ENCODE data around the gene SLC1A3.

SLC1A3 gene

GRCh38 chr5:36662291-36662851 is 56.0 kb downstream of the SLC1A3 start:
- Histone ChIP-seq H3K9ac (no peak overlapping the region), H3K4me2 (no peak overlapping the region), H3K27ac (no peak overlapping the region), H4K20me1 (no peaks in the 10 kb centered on the region), H3K4me1 (peaks cover 10% of the 10 kb centered on the region), H3K36me3 (no peaks in the 10 kb centered on the region), H3K4me3 (no peak overlapping the region), H3K27me3 (no peaks in the 10 kb centered on the region), H3K9me3 (no peaks in the 10 kb centered on the region)
- TF ChIP-seq Cebpa-rat (IDR thresholded peaks at IDR 0.05) = no peak

- Histone ChIP-seq H3K9ac (no peak overlapping the region), H3K36me3 (no peaks in the 10 kb centered on the region), H3K9me3 (no peaks in the 10 kb centered on the region), H3K4me3 (no peak overlapping the region), H3K4me2 (no peak overlapping the region), H3K27ac (no peak overlapping the region), H4K20me1 (no peaks in the 10 kb centered on the region), H3K27me3 (no peaks in the 10 kb centered on the region), H3K4me1 (no peaks in the 10 kb centered on the region)
- no peak for TF ChIP-seq Cebpa-rat (IDR thresholded peaks at IDR 0.05)
Observed at GRCh38 chr5:36664766-36665165, 58.4 kb downstream of the SLC1A3 start.

GRCh38 chr5:36665628-36666027 is 59.2 kb downstream of the SLC1A3 start:
- Histone ChIP-seq H3K4me1 (no peaks in the 10 kb centered on the region), H3K4me3 (no peak overlapping the region), H3K9ac (no peak overlapping the region), H3K27me3 (no peaks in the 10 kb centered on the region), H3K9me3 (no peaks in the 10 kb centered on the region), H3K36me3 (no peaks in the 10 kb centered on the region), H4K20me1 (no peaks in the 10 kb centered on the region), H3K4me2 (no peak overlapping the region), H3K27ac (no peak overlapping the region)
- no peak for TF ChIP-seq Cebpa-rat (IDR thresholded peaks at IDR 0.05)

GRCh38 chr5:36666274-36666673 is 59.9 kb downstream of the SLC1A3 start:
- no peak for TF ChIP-seq Cebpa-rat (IDR thresholded peaks at IDR 0.05)

GRCh38 chr5:36666986-36667385 is 60.6 kb downstream of the SLC1A3 start:
- H3K9me3 ChIP-seq = no peaks in the 10 kb centered on the region
- H3K4me3 ChIP-seq = no peak overlapping the region
- H3K4me1 ChIP-seq = no peaks in the 10 kb centered on the region
- H3K9ac ChIP-seq = no peak overlapping the region
- no peaks in the 10 kb centered on the region for H4K20me1 ChIP-seq
- no peaks in the 10 kb centered on the region for H3K27me3 ChIP-seq
- H3K36me3 ChIP-seq = no peaks in the 10 kb centered on the region
- H3K4me2 ChIP-seq = no peak overlapping the region
- H3K27ac ChIP-seq = no peak overlapping the region
- no peak for TF ChIP-seq Cebpa-rat (IDR thresholded peaks at IDR 0.05)

More at GRCh38 chr5:36666274-36666673, 59.9 kb downstream of the SLC1A3 start:
- no peak overlapping the region for H3K27ac ChIP-seq
- no peaks in the 10 kb centered on the region for H4K20me1 ChIP-seq
- no peak overlapping the region for H3K9ac ChIP-seq
- H3K27me3 ChIP-seq = no peaks in the 10 kb centered on the region
- no peaks in the 10 kb centered on the region for H3K36me3 ChIP-seq
- H3K9me3 ChIP-seq = no peaks in the 10 kb centered on the region
- H3K4me3 ChIP-seq = no peak overlapping the region
- H3K4me1 ChIP-seq = no peaks in the 10 kb centered on the region
- no peak overlapping the region for H3K4me2 ChIP-seq

GRCh38 chr5:36667824-36668223 is 61.4 kb downstream of the SLC1A3 start:
- no peaks in the 10 kb centered on the region for H3K27me3 ChIP-seq
- H3K9ac ChIP-seq = no peak overlapping the region
- H3K4me2 ChIP-seq = no peak overlapping the region
- no peak overlapping the region for H3K4me3 ChIP-seq
- TF ChIP-seq Cebpa-rat (IDR thresholded peaks at IDR 0.05) = no peak
- no peaks in the 10 kb centered on the region for H3K36me3 ChIP-seq
- H3K9me3 ChIP-seq = no peaks in the 10 kb centered on the region
- no peaks in the 10 kb centered on the region for H3K4me1 ChIP-seq
- H3K27ac ChIP-seq = no peak overlapping the region
- H4K20me1 ChIP-seq = no peaks in the 10 kb centered on the region

GRCh38 chr5:36669015-36669651 is 62.7 kb downstream of the SLC1A3 start:
- no peaks in the 10 kb centered on the region for H4K20me1 ChIP-seq
- H3K4me2 ChIP-seq = no peak overlapping the region
- H3K9me3 ChIP-seq = no peaks in the 10 kb centered on the region
- H3K9ac ChIP-seq = no peak overlapping the region
- H3K4me3 ChIP-seq = no peak overlapping the region
- H3K27ac ChIP-seq = no peak overlapping the region
- H3K27me3 ChIP-seq = no peaks in the 10 kb centered on the region
- no peaks in the 10 kb centered on the region for H3K4me1 ChIP-seq
- no peak for TF ChIP-seq Cebpa-rat (IDR thresholded peaks at IDR 0.05)
- no peaks in the 10 kb centered on the region for H3K36me3 ChIP-seq

GRCh38 chr5:36670548-36670947 is 64.1 kb downstream of the SLC1A3 start:
- no peak overlapping the region for H3K4me3 ChIP-seq
- H4K20me1 ChIP-seq = no peaks in the 10 kb centered on the region
- H3K9me3 ChIP-seq = no peaks in the 10 kb centered on the region
- no peak overlapping the region for H3K4me2 ChIP-seq
- H3K36me3 ChIP-seq = no peaks in the 10 kb centered on the region
- no peaks in the 10 kb centered on the region for H3K27me3 ChIP-seq
- H3K27ac ChIP-seq = no peak overlapping the region
- H3K9ac ChIP-seq = no peak overlapping the region
- H3K4me1 ChIP-seq = no peaks in the 10 kb centered on the region
- TF ChIP-seq Cebpa-rat (IDR thresholded peaks at IDR 0.05) = no peak

GRCh38 chr5:36675282-36675681 is 68.9 kb downstream of the SLC1A3 start:
- H3K27ac ChIP-seq = no peak overlapping the region
- no peaks in the 10 kb centered on the region for H3K27me3 ChIP-seq
- no peaks in the 10 kb centered on the region for H3K36me3 ChIP-seq
- H3K9me3 ChIP-seq = no peaks in the 10 kb centered on the region
- H3K4me1 ChIP-seq = no peaks in the 10 kb centered on the region
- no peak overlapping the region for H3K9ac ChIP-seq
- H3K4me2 ChIP-seq = no peak overlapping the region
- no peak for TF ChIP-seq Cebpa-rat (IDR thresholded peaks at IDR 0.05)
- H3K4me3 ChIP-seq = no peak overlapping the region
- no peaks in the 10 kb centered on the region for H4K20me1 ChIP-seq

GRCh38 chr5:36679221-36679989 is 73.0 kb downstream of the SLC1A3 start:
- H3K4me3 ChIP-seq = no peak overlapping the region
- H3K9me3 ChIP-seq = no peaks in the 10 kb centered on the region
- H4K20me1 ChIP-seq = no peaks in the 10 kb centered on the region
- H3K27me3 ChIP-seq = no peaks in the 10 kb centered on the region
- H3K4me1 ChIP-seq = no peaks in the 10 kb centered on the region
- no peak for TF ChIP-seq Cebpa-rat (IDR thresholded peaks at IDR 0.05)
- no peak overlapping the region for H3K27ac ChIP-seq
- H3K36me3 ChIP-seq = no peaks in the 10 kb centered on the region
- H3K4me2 ChIP-seq = no peak overlapping the region
- H3K9ac ChIP-seq = no peak overlapping the region
